Measurements from ENCODE around the gene MYL5.

DNA sequence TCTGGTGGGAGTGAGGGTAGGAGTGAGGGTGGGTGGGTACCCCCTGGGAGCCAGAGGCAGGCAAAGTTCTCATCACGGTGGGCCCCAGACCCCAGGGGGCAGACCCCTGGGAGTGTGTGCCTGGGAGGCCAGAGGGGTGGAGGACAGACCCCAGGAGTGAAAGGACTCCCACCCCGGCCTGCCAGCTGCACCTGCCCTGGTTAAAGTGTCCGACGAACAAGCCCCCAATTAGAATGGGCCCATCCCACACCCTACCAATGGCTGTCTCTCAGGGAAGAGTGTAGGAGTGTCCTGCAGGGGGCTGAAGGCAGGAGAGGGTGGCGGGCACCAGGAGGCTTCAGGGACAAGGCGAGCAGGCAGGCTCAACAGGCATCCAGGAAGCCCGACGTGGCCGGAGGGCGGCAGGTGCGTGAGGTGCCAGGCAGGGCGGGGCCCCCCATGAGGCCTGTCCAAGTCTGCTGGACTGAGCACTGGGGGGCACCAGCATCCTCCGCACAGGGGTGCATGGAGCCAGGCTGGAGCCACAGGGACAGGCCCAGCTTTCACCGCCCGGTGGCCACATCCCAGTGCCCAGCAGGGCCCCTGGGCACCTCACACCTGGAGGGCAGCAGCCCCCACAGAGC, 40.3 kb upstream of the MYL5 start:
- TF ChIP-seq, protein P1, sequence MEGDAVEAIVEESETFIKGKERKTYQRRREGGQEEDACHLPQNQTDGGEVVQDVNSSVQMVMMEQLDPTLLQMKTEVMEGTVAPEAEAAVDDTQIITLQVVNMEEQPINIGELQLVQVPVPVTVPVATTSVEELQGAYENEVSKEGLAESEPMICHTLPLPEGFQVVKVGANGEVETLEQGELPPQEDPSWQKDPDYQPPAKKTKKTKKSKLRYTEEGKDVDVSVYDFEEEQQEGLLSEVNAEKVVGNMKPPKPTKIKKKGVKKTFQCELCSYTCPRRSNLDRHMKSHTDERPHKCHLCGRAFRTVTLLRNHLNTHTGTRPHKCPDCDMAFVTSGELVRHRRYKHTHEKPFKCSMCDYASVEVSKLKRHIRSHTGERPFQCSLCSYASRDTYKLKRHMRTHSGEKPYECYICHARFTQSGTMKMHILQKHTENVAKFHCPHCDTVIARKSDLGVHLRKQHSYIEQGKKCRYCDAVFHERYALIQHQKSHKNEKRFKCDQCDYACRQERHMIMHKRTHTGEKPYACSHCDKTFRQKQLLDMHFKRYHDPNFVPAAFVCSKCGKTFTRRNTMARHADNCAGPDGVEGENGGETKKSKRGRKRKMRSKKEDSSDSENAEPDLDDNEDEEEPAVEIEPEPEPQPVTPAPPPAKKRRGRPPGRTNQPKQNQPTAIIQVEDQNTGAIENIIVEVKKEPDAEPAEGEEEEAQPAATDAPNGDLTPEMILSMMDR (IDR thresholded peaks at IDR 0.05): no peak
- TF ChIP-seq POLR2A (IDR thresholded peaks at IDR 0.05): no peak
